ENCODE data around the gene DAB2.

DNA sequence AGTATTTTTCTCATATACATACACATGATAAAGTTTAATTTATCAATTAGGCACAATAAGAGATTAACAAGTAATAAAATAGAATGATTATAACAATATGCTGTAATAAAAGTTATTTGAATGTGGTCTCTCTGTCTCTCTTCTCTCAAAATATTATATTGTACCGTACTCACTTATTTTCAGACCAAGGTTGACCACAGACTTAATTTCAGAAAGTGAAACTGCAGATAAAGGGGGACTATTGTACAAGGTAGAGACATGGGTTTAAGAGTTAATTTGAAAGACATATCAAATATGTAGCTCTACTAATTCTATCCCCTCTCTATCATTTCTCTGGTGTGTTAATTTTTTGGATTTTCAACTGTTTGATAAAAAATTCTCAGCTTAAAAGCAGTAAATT is 40.5 kb downstream of the DAB2 start:
- no peak for TF ChIP-seq CTCF (IDR thresholded peaks at IDR 0.05)
- no peak for TF ChIP-seq POLR2A (IDR thresholded peaks at IDR 0.05)

Data from upper lobe of left lung (tissue), 4 donors.